Esophagus muscularis mucosa (tissue), 3 donors: ENCODE measurements around the gene KIFBP.

ENCODE experiments used
- CTCF ChIP-seq, 3 experiments: fragments of 200-600 bp in 2 of 3; fragments of 450-650 bp in 1 of 3; sonication (generic) in 2 of 3; IDR thresholded peaks; one replicate each; pipeline ENCODE4 v1.5.1; 2017 to 2019; ENCODE audit warnings: antibody characterized with exemption in 3 of 3, mild to moderate bottlenecking in 2 of 3, moderate library complexity in 1 of 3
- POLR2A ChIP-seq: fragments of 450-650 bp; IDR thresholded peaks from one replicate; pipeline ENCODE4 v1.6.1; 2017; ENCODE audit warnings: antibody characterized with exemption, moderate library complexity, mild to moderate bottlenecking, low read depth
- POLR2AphosphoS5 ChIP-seq, 2 donors: sonication (generic); formaldehyde crosslinking; IDR thresholded peaks; one replicate each; pipeline ENCODE4 v1.6.1; 2017; ENCODE audit warnings: antibody characterized with exemption in 2 of 2

- no peak for TF ChIP-seq CTCF (IDR thresholded peaks at IDR 0.05)
- TF ChIP-seq POLR2A, result no peak
- TF ChIP-seq POLR2AphosphoS5 (IDR thresholded peaks at IDR 0.05), result no peak
These were observed 7.5 kb upstream of the KIFBP start for GRCh38 chr10:68981074-68981473.
